Fibroblast of the aortic adventitia (primary cell): Measurements from ENCODE around the gene HCAR2. TPM values are rescaled to one million over a fixed set of nuclear protein-coding genes. Genes with fewer than 3 reads are reported as not detected.
"Not testable (repeated sequence)": the region's sequence is repeated elsewhere in the genome, so short reads cannot be mapped to it uniquely, and the experiment has no call there.

ENCODE experiments used
- DNase-seq: peaks from one replicate; pipeline ENCODE4 v3.0.0-alpha.2; 2010; ENCODE audit warnings: low read depth
- H3K4me3 ChIP-seq: 2 replicates; pipeline ENCODE4 v1.5.1; 2011; ENCODE audit warnings: low read depth, mild to moderate bottlenecking, control low read depth, low read length, moderate library complexity
- CTCF ChIP-seq: IDR thresholded peaks from 2 replicates; pipeline ENCODE4 v1.5.1; 2011; ENCODE audit warnings: mild to moderate bottlenecking, low read length, control low read depth, inconsistent platforms; ENCODE audit not compliant: insufficient read depth
- small RNA-seq: library from RNA; depleted of rRNA; stranded (forward); fragments of <200 nt; gene quantifications from one replicate; pipeline ENCODE3, GENCODE V24; 2012
- total RNA-seq: library from RNA; depleted of rRNA; stranded (reverse); fragments of >200 nt; gene quantifications from 2 replicates; pipeline ENCODE4 v1.2.3, GENCODE V29; 2012; ENCODE audit warnings: low replicate concordance

HCAR2 gene
- total RNA-seq, 1 donor: not detected

- H3K4me3 ChIP-seq: no peak overlapping the region
- TF ChIP-seq CTCF: no peak
- no peak for DNase-seq
These were observed 37.8 kb downstream of the HCAR2 start for GRCh38 chr12:122665349-122665748.

GRCh38 chr12:122661938-122662337 is 41.2 kb downstream of the HCAR2 start:
- no peak for DNase-seq
- no peak for TF ChIP-seq CTCF
- H3K4me3 ChIP-seq: no peak overlapping the region

DNA sequence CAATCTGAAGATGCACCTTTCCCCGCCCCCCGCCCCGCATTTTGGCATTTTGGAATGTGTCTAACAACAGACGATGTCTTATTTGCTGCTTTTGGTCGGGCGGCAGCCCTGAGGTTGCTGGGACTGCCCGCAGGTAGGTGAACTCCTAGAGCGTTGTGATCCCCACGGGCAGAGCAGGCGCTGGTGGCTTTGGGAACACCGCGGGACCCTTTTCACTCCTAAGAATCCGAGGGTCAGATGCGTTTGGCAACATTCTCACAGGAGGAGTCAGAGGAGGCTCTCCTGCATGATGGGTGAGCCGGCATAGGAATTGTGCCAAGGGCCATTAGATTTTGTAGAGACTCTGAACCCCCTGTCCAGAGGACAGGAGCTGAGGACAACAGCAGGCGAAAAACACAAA is 41.9 kb downstream of the HCAR2 start:
- H3K4me3 ChIP-seq: no peak overlapping the region
- no peak for TF ChIP-seq CTCF
- no peak for DNase-seq

DNA sequence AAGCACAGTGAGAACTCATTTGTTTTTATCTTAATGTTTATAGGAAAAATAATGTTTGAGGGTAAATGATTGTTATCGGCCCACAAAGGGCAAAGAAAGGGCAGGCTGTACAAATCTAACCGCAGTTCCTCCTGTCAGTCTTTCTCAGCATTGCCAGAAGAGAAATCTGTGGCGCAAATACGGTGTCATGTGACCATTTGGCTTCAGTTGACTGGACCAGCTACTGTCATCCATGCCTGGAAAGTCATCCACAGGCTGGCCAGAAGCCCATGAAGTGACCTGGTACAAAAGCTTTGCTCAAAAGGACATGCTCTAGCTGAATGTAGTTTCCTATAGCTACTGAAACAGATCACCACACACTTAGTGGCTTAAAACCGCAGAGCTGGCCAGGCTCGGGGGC is 43.6 kb downstream of the HCAR2 start:
- no peak for DNase-seq
- no peak for TF ChIP-seq CTCF
- no peak overlapping the region for H3K4me3 ChIP-seq

DNA sequence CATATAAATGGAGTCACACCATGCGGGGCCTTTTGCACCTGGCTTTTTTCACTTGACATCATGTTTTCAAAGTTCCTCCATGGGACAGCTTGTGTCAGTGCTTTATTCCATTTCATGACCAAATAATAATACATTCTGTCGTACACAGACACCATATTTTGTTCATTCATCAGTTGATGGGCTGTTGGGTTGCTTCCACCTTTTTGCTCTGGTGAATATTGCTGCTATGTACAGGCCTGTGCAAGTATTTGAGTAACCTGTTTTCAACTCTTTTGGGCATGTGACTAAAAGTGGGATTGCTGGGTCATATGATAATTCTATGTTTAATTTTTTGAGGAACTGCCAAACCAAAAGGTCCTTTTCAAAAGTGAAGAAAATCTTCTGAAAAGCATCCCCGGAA is 46.9 kb downstream of the HCAR2 start:
- no peak for TF ChIP-seq CTCF
- DNase-seq: no peak
- H3K4me3 ChIP-seq: no peak overlapping the region

DNA sequence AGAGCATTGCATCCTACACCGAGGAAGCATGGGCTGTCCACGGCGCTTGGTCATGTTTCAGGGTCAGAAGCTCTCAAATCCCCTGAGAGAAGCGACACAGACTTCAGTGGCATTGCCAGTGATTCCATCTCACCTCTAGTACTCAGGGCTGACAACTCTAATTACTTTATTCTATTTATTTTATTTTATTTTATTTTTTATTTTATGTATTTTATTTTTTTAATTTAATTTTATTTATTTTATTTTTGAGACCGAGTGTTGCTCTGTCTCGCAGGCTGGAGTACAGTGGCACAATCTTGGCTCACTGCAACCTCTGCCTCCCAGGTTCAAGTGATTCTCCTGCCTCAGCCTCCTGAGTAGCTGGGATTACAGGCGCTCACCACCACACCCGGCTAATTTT is 49.9 kb downstream of the HCAR2 start:
- H3K4me3 ChIP-seq, DNase-seq: not testable (repeated sequence)

GRCh38 chr12:122651520-122652224 is 51.5 kb downstream of the HCAR2 start:
- peak; percentile 18 for DNase-seq
- no peak for TF ChIP-seq CTCF
- H3K4me3 ChIP-seq: no peak overlapping the region

Small RNAs within 50 kb of the gene (small RNA-seq; reads per million reads assigned to genes)
- gene AC026333.2: not detected

Other genes starting within 250 kb of the HCAR2 start
- gene ZCCHC8, start 202.4 kb downstream of the HCAR2 start, total RNA-seq: 15.9 and 23.1 TPM in 2 replicates
- gene RSRC2, start 176.4 kb downstream of the HCAR2 start, total RNA-seq: 42.8 and 138 TPM in 2 replicates
- 14.9 and 69.3 TPM in 2 replicates for gene KNTC1, start 176.1 kb downstream of the HCAR2 start, total RNA-seq
- 0.41 TPM in 1 of 2 replicates, not detected in the other for gene HCAR3, start 13.5 kb upstream of the HCAR2 start, total RNA-seq
- 1.5 and 2.2 TPM in 2 replicates for gene HCAR1, start 27.5 kb upstream of the HCAR2 start, total RNA-seq
- gene DENR, start 49.5 kb upstream of the HCAR2 start, total RNA-seq: 60.6 and 69.7 TPM in 2 replicates
- gene CCDC62, start 71.2 kb upstream of the HCAR2 start, total RNA-seq: 0.90 and 0.98 TPM in 2 replicates
- 11.1 and 11.2 TPM in 2 replicates for gene HIP1R, start 132.1 kb upstream of the HCAR2 start, total RNA-seq
- 12.5 and 17.8 TPM in 2 replicates for gene VPS37B, start 192.8 kb upstream of the HCAR2 start, total RNA-seq